GM03348 (cell line): ENCODE results near the gene IER5.
A peak's percentile ranks its signal among the peaks of the same experiment; 100 is the strongest.

Source experiments
- DNase-seq: peaks from one replicate; pipeline ENCODE4 v3.0.0; 2012; ENCODE audit warnings: low spot score

Gene IER5

GRCh38 chr1:181135437-181135731 is 46.9 kb downstream of the IER5 start:
- peak; percentile 74 for DNase-seq

GRCh38 chr1:181135815-181136737 is 47.6 kb downstream of the IER5 start:
- DNase-seq: peak; percentile 86

- no peak for DNase-seq
Measured at GRCh38 chr1:181136738-181137122, 48.2 kb downstream of the IER5 start.

GRCh38 chr1:181137217-181137743 is 48.8 kb downstream of the IER5 start:
- DNase-seq: no peak

- DNase-seq: peak; percentile 56
Measured at GRCh38 chr1:181139631-181140061, 51.1 kb downstream of the IER5 start.

- DNase-seq: no peak
Measured at GRCh38 chr1:181140398-181140797, 51.9 kb downstream of the IER5 start.

GRCh38 chr1:181140891-181141290 is 52.4 kb downstream of the IER5 start:
- no peak for DNase-seq

- peak; percentile 69 for DNase-seq
Measured at GRCh38 chr1:181141431-181141910, 53.0 kb downstream of the IER5 start.
